ENCODE measurements around the gene RRP7A. TPM values are rescaled to one million over a fixed set of nuclear protein-coding genes. Genes with fewer than 3 reads are reported as not detected.

The RRP7A gene
- 50.8 TPM for total RNA-seq (2021; ENCODE audit: unreplicated experiment)
- 18.5 and 22.4 TPM in 2 replicates for polyA plus RNA-seq (2012)
- percentile 86 among the genes with signal in this experiment for Bru-seq, nascent RNA
- percentile 81 among the genes with signal in this experiment for BruChase-seq, experiment 1, labeled RNA remaining after a 6-hour chase
- BruChase-seq, experiment 2, labeled RNA remaining after a 2-hour chase: percentile 86 among the genes with signal in this experiment
- long read RNA-seq, transcript RRP7A-201 (7 exons, 3,801 nt): major isoform, 140 of 194 reads
- long read RNA-seq, partial matches to known transcripts: 18 of 194 reads
- long read RNA-seq, other reads (novel, unspliced or antisense): 36 of 194 reads

GRCh38 chr22:42519525-42520401, at the start of gene RRP7A:
Gene RRP7A, minus strand, starts transcription at chr22:42519796. Its CDS starts 10 bp downstream, at chr22:42519786.
- Histone ChIP-seq H3K27ac (ENCODE audit: low read depth, low read length) (peak within 1 kb of the TSS; percentile 75), H3K27me3 (ENCODE audit: insufficient read depth, low read length) (no peaks in the 10 kb centered on the region), H3K9me3 (ENCODE audit: control insufficient read depth in 1 of 2, insufficient read depth in 1 of 2, low read depth in 1 of 2, low read length in 2 of 2) (no peaks in the 10 kb centered on the region), H3K9ac (ENCODE audit: low read length) (peak within 1 kb of the TSS; percentile 86), H4K20me1 (ENCODE audit: insufficient read depth) (no peaks in the 10 kb centered on the region), H2AFZ (ENCODE audit: low read depth, low read length, poor library complexity, severe bottlenecking) (peak within 1 kb of the TSS; percentile 94), H3K4me1 (ENCODE audit: control insufficient read depth in 1 of 2, insufficient read depth in 2 of 2, low read length in 2 of 2) (peaks cover 7 to 17% of the 10 kb centered on the region in 2 experiments), H3K9me2 (ENCODE audit: insufficient read depth) (no peaks in the 10 kb centered on the region), H3K36me3 (ENCODE audit: control insufficient read depth in 1 of 2, insufficient read depth in 2 of 2, low read length in 2 of 2) (peaks cover 3 to 9% of the 10 kb centered on the region in 2 experiments; a peak in 3 of 4 replicates), H3K79me2 (ENCODE audit: insufficient read depth, low read length) (peaks cover 38% of the 10 kb centered on the region), H3K4me2 (ENCODE audit: low read length) (peak within 1 kb of the TSS; percentile 96), H3K4me3 (replicated peaks in 1 of 2; ENCODE audit: low read depth in 1 of 2, low read length in 2 of 2) (peak within 1 kb of the TSS; percentile 67 to 68)
- POLR2A ChIA-PET: no interaction called here
- intact Hi-C loops (cut with micrococcal nuclease): no loop called here
- ATAC-seq (peak; percentile 89), DNase-seq (ENCODE audit: low read depth, low spot score) (no peak)
- CTCF ChIA-PET: no interaction called here
- peak; percentile 94 for TF ChIP-seq YY1 (IDR thresholded peaks at IDR 0.05; ENCODE audit: extremely low read depth, insufficient replicate concordance, low read depth, low read length)
- TF ChIP-seq CBX3 (IDR thresholded peaks at IDR 0.05; ENCODE audit: low read depth): no peak
- no peak for TF ChIP-seq FOSL1 (IDR thresholded peaks at IDR 0.05; ENCODE audit: low read depth)
- no peak for TF ChIP-seq ZFX (IDR thresholded peaks at IDR 0.05)
- TF ChIP-seq ATF3 (IDR thresholded peaks at IDR 0.05): no peak
- no peak for TF ChIP-seq SRF (IDR thresholded peaks at IDR 0.05; ENCODE audit: low read depth)
- TF ChIP-seq POLR2AphosphoS5 (IDR thresholded peaks at IDR 0.05; ENCODE audit: low read depth, low read length): peak; percentile 79
- TF ChIP-seq CTCF (IDR thresholded peaks at IDR 0.05 in 2 of 3, conservative IDR thresholded peaks at IDR 0.05 in 1 of 3; ENCODE audit: borderline replicate concordance in 1 of 3, insufficient read depth in 1 of 3, low read depth in 2 of 3, low read length in 2 of 3): no peak
- TF ChIP-seq MAX (IDR thresholded peaks at IDR 0.05): no peak
- no peak for TF ChIP-seq ZNF274 (IDR thresholded peaks at IDR 0.05; ENCODE audit: low read depth, low read length)
- TF ChIP-seq CEBPB (IDR thresholded peaks at IDR 0.05; ENCODE audit: low read depth): no peak
- no peak for TF ChIP-seq POLR2A (IDR thresholded peaks at IDR 0.05; ENCODE audit: borderline replicate concordance, extremely low read depth, insufficient read depth, insufficient read length)
- no peak for TF ChIP-seq RAD21 (IDR thresholded peaks at IDR 0.05; ENCODE audit: low read depth)
- peak; percentile 55 for TF ChIP-seq EGR1 (IDR thresholded peaks at IDR 0.05; ENCODE audit: low read depth)
- no peak for TF ChIP-seq TCF7L2 (IDR thresholded peaks at IDR 0.05; ENCODE audit: borderline replicate concordance, extremely low read depth, insufficient read depth, insufficient read length)
- TF ChIP-seq, protein P1, sequence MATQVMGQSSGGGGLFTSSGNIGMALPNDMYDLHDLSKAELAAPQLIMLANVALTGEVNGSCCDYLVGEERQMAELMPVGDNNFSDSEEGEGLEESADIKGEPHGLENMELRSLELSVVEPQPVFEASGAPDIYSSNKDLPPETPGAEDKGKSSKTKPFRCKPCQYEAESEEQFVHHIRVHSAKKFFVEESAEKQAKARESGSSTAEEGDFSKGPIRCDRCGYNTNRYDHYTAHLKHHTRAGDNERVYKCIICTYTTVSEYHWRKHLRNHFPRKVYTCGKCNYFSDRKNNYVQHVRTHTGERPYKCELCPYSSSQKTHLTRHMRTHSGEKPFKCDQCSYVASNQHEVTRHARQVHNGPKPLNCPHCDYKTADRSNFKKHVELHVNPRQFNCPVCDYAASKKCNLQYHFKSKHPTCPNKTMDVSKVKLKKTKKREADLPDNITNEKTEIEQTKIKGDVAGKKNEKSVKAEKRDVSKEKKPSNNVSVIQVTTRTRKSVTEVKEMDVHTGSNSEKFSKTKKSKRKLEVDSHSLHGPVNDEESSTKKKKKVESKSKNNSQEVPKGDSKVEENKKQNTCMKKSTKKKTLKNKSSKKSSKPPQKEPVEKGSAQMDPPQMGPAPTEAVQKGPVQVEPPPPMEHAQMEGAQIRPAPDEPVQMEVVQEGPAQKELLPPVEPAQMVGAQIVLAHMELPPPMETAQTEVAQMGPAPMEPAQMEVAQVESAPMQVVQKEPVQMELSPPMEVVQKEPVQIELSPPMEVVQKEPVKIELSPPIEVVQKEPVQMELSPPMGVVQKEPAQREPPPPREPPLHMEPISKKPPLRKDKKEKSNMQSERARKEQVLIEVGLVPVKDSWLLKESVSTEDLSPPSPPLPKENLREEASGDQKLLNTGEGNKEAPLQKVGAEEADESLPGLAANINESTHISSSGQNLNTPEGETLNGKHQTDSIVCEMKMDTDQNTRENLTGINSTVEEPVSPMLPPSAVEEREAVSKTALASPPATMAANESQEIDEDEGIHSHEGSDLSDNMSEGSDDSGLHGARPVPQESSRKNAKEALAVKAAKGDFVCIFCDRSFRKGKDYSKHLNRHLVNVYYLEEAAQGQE (IDR thresholded peaks at IDR 0.05; ENCODE audit: low read depth): no peak
- TF ChIP-seq ELF1 (IDR thresholded peaks at IDR 0.05; ENCODE audit: borderline replicate concordance, low read depth): no peak
- no peak for TF ChIP-seq EZH2 (IDR thresholded peaks at IDR 0.05)
- BruUV-seq (replicated peaks): no TSS peak
- RAD21 ChIA-PET (ENCODE audit: low non-redundant PET in 1 of 2, low total read pairs in 2 of 2, uncharacterized antibody in 2 of 2, unreplicated experiment in 2 of 2): no interaction called here

Data from HCT116 (cell line).